ENCODE data around the gene TBL1X. TPM values are rescaled to one million over a fixed set of nuclear protein-coding genes. Genes with fewer than 3 reads are reported as not detected.

The TBL1X gene
- total and polyA plus RNA-seq, 2 donors (not counting 1 experiment from before 2014, with no cell fraction given), result 8.8 to 65.1 TPM

DNA sequence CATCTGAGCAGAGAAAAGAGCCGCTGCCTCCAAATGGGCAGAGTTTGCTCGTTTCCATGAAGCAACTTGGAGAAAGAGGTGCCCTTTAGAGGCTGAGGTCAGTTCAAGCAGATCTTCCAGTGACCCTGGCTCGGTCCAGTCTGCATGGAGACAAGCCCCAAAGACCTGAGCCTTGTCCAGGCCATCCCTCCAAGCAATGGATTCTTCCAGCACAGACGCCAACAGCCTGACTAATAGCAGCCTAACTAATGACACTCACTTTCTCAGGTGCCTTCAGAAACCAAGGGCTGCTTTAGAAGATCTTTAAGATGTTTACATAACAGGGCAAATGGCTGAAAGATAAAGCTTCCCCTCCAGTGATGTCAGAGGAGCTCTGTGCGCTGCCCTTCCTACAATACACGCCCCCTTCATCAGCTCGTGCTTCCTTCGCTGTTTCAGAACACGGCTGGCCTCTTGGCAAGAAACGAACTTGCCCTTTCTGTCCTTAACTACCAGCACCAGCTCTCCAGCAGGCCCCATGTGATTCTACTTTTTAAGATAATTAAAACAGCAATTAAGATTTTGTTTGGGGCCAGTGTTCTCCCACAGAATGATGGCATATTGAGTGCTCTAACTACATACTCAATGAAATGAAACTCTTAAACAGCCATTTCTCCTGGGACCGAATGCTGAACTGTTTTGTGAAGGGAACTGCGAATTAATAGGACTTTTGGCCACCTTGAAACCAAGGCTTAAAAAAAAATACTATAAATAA lies 181.8 kb downstream of the TBL1X start:
- Histone ChIP-seq H3K27me3 (replicated peaks in 1 of 4; ENCODE audit: control extremely low read depth in 1 of 4, control insufficient read depth in 3 of 4, insufficient read depth in 4 of 4, low read length in 3 of 4) (no peaks in the 10 kb centered on the region), H3K4me2 (replicated peaks; ENCODE audit: low read depth, low read length, poor library complexity, severe bottlenecking) (no peak overlapping the region), H3K9ac (ENCODE audit: low read length) (no peak overlapping the region), H2AFZ (ENCODE audit: insufficient read depth, low read depth, low read length, poor library complexity, severe bottlenecking) (no peak overlapping the region), H4K20me1 (ENCODE audit: control insufficient read depth, insufficient read depth, low read length, poor library complexity, severe bottlenecking) (no peaks in the 10 kb centered on the region), H3K79me2 (ENCODE audit: control insufficient read depth, insufficient read depth, low read length) (no peaks in the 10 kb centered on the region), H3K4me3 (ENCODE audit: control extremely low read depth in 1 of 5, extremely low read depth in 1 of 5, insufficient read depth in 1 of 5, low read depth in 2 of 5, low read length in 4 of 5) (no peak overlapping the region), H3K4me1 (ENCODE audit: control insufficient read depth in 2 of 2, insufficient read depth in 2 of 2, low read length in 2 of 2) (peaks cover 4 to 9% of the 10 kb centered on the region in 2 donors), H3K9me3 (ENCODE audit: control extremely low read depth in 1 of 3, control insufficient read depth in 2 of 3, insufficient read depth in 1 of 3, low read length in 2 of 3) (no peaks in the 10 kb centered on the region), H3K27ac (ENCODE audit: low read length in 2 of 2) (no peak overlapping the region), H3K36me3 (replicated peaks in 1 of 2; ENCODE audit: control extremely low read depth in 1 of 2, control insufficient read depth in 1 of 2, extremely low read depth in 1 of 2, insufficient read depth in 2 of 2, low read length in 1 of 2) (no peaks in the 10 kb centered on the region)
- ChIA-PET CTCF (interaction anchor here (0.5 to 0.6 kb wide), 2 partner anchors 763 to 835 kb away, joined by 3 to 4 read pairs; no protein-coding TSS in a partner anchor), POLR2A (no interaction called here)
- Mint-ChIP-seq H3K27me3 (no peaks in the 10 kb centered on the region), H3K4me1 (peaks cover 24% of the 10 kb centered on the region), H3K4me3 (no peak overlapping the region), H3K27ac (no peak overlapping the region), H3K9me3 (ENCODE audit: insufficient read depth) (no peaks in the 10 kb centered on the region)
- DNase-seq, result no peak
- 90% methylated on average over 3 of the region's 12 CpGs for WGBS (ENCODE audit: insufficient coverage)
- TF ChIP-seq, protein P1, sequence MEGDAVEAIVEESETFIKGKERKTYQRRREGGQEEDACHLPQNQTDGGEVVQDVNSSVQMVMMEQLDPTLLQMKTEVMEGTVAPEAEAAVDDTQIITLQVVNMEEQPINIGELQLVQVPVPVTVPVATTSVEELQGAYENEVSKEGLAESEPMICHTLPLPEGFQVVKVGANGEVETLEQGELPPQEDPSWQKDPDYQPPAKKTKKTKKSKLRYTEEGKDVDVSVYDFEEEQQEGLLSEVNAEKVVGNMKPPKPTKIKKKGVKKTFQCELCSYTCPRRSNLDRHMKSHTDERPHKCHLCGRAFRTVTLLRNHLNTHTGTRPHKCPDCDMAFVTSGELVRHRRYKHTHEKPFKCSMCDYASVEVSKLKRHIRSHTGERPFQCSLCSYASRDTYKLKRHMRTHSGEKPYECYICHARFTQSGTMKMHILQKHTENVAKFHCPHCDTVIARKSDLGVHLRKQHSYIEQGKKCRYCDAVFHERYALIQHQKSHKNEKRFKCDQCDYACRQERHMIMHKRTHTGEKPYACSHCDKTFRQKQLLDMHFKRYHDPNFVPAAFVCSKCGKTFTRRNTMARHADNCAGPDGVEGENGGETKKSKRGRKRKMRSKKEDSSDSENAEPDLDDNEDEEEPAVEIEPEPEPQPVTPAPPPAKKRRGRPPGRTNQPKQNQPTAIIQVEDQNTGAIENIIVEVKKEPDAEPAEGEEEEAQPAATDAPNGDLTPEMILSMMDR (IDR thresholded peaks at IDR 0.05), result no peak
- TF ChIP-seq EZH2 (IDR thresholded peaks at IDR 0.05; ENCODE audit: borderline replicate concordance, insufficient read depth, low read depth, low read length, poor library complexity, severe bottlenecking), result no peak
- ATAC-seq (ENCODE audit: low read depth), result no peak
- intact Hi-C loops (cut with micrococcal nuclease), result no loop called here

GRCh38 chrX:9647431-9647830 lies 182.6 kb downstream of the TBL1X start:
- Histone ChIP-seq H3K27me3 (replicated peaks in 1 of 4; ENCODE audit: control extremely low read depth in 1 of 4, control insufficient read depth in 3 of 4, insufficient read depth in 4 of 4, low read length in 3 of 4) (no peaks in the 10 kb centered on the region), H3K9me3 (ENCODE audit: control extremely low read depth in 1 of 3, control insufficient read depth in 2 of 3, insufficient read depth in 1 of 3, low read length in 2 of 3) (no peaks in the 10 kb centered on the region), H2AFZ (ENCODE audit: insufficient read depth, low read depth, low read length, poor library complexity, severe bottlenecking) (no peak overlapping the region), H3K9ac (ENCODE audit: low read length) (no peak overlapping the region), H3K36me3 (replicated peaks in 1 of 2; ENCODE audit: control extremely low read depth in 1 of 2, control insufficient read depth in 1 of 2, extremely low read depth in 1 of 2, insufficient read depth in 2 of 2, low read length in 1 of 2) (no peaks in the 10 kb centered on the region), H3K27ac (ENCODE audit: low read length in 2 of 2) (no peak overlapping the region), H3K4me3 (ENCODE audit: control extremely low read depth in 1 of 5, extremely low read depth in 1 of 5, insufficient read depth in 1 of 5, low read depth in 2 of 5, low read length in 4 of 5) (no peak overlapping the region), H3K4me2 (replicated peaks; ENCODE audit: low read depth, low read length, poor library complexity, severe bottlenecking) (no peak overlapping the region), H4K20me1 (ENCODE audit: control insufficient read depth, insufficient read depth, low read length, poor library complexity, severe bottlenecking) (no peaks in the 10 kb centered on the region), H3K79me2 (ENCODE audit: control insufficient read depth, insufficient read depth, low read length) (no peaks in the 10 kb centered on the region), H3K4me1 (ENCODE audit: control insufficient read depth in 2 of 2, insufficient read depth in 2 of 2, low read length in 2 of 2) (peaks cover 4 to 9% of the 10 kb centered on the region in 2 donors)
- Mint-ChIP-seq H3K4me3 (no peak overlapping the region), H3K27ac (no peak overlapping the region), H3K27me3 (no peaks in the 10 kb centered on the region), H3K4me1 (peaks cover 20% of the 10 kb centered on the region), H3K9me3 (ENCODE audit: insufficient read depth) (no peaks in the 10 kb centered on the region)
- no peak for DNase-seq
- intact Hi-C loops (cut with micrococcal nuclease), result no loop called here
- TF ChIP-seq, protein P1 (IDR thresholded peaks at IDR 0.05), result no peak
- WGBS (ENCODE audit: insufficient coverage), result 97% methylated on average over 5 of the region's 7 CpGs
- ChIA-PET CTCF (no interaction called here), POLR2A (no interaction called here)
- no peak for ATAC-seq (ENCODE audit: low read depth)

Measured in B cell (primary cell).